ENCODE measurements around the gene PES1.
"Not testable (repeated sequence)": the region's sequence is repeated elsewhere in the genome, so short reads cannot be mapped to it uniquely, and the experiment has no call there.

- TF ChIP-seq, protein P1, sequence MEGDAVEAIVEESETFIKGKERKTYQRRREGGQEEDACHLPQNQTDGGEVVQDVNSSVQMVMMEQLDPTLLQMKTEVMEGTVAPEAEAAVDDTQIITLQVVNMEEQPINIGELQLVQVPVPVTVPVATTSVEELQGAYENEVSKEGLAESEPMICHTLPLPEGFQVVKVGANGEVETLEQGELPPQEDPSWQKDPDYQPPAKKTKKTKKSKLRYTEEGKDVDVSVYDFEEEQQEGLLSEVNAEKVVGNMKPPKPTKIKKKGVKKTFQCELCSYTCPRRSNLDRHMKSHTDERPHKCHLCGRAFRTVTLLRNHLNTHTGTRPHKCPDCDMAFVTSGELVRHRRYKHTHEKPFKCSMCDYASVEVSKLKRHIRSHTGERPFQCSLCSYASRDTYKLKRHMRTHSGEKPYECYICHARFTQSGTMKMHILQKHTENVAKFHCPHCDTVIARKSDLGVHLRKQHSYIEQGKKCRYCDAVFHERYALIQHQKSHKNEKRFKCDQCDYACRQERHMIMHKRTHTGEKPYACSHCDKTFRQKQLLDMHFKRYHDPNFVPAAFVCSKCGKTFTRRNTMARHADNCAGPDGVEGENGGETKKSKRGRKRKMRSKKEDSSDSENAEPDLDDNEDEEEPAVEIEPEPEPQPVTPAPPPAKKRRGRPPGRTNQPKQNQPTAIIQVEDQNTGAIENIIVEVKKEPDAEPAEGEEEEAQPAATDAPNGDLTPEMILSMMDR (IDR thresholded peaks at IDR 0.05): not testable (repeated sequence)
- TF ChIP-seq POLR2A (IDR thresholded peaks at IDR 0.05): not testable (repeated sequence)
These were observed 24.4 kb downstream of the PES1 start for GRCh38 chr22:30567277-30567676.
